ENCODE data around the gene PCK1. TPM values are rescaled to one million over a fixed set of nuclear protein-coding genes. Genes with fewer than 3 reads are reported as not detected.

Gene PCK1
- total RNA-seq, 1 donor from 2014 or later = 6.3 TPM

- no peak for DNase-seq (ENCODE audit: low spot score)
These were observed 27.1 kb downstream of the PCK1 start for GRCh38 chr20:57587989-57588377.

GRCh38 chr20:57588596-57588995 lies 27.7 kb downstream of the PCK1 start:
- no peak for DNase-seq (ENCODE audit: low spot score)

GRCh38 chr20:57589123-57589727 lies 28.3 kb downstream of the PCK1 start:
- DNase-seq (ENCODE audit: low spot score) = no peak

- DNase-seq (ENCODE audit: low spot score) = no peak
These were observed 29.0 kb downstream of the PCK1 start for GRCh38 chr20:57589728-57590484.

GRCh38 chr20:57590485-57591288 lies 29.8 kb downstream of the PCK1 start:
- no peak for DNase-seq (ENCODE audit: low spot score)

GRCh38 chr20:57591289-57592229 lies 30.6 kb downstream of the PCK1 start:
- no peak for DNase-seq (ENCODE audit: low spot score)

GRCh38 chr20:57592263-57593092 lies 31.6 kb downstream of the PCK1 start:
- no peak for DNase-seq (ENCODE audit: low spot score)

GRCh38 chr20:57593134-57593886 lies 32.4 kb downstream of the PCK1 start:
- DNase-seq (ENCODE audit: low spot score) = no peak

- no peak for DNase-seq (ENCODE audit: low spot score)
These were observed 33.4 kb downstream of the PCK1 start for GRCh38 chr20:57594092-57594951.

- no peak for DNase-seq (ENCODE audit: low spot score)
These were observed 34.4 kb downstream of the PCK1 start for GRCh38 chr20:57595041-57596030.

- no peak for DNase-seq (ENCODE audit: low spot score)
These were observed 35.4 kb downstream of the PCK1 start for GRCh38 chr20:57596358-57596757.

- peak; percentile 37 for DNase-seq (ENCODE audit: low spot score)
These were observed 36.4 kb downstream of the PCK1 start for GRCh38 chr20:57596998-57597939.

GRCh38 chr20:57598060-57598459 lies 37.1 kb downstream of the PCK1 start:
- DNase-seq (ENCODE audit: low spot score) = no peak

GRCh38 chr20:57598491-57598890 lies 37.6 kb downstream of the PCK1 start:
- DNase-seq (ENCODE audit: low spot score) = no peak

GRCh38 chr20:57600320-57601210 lies 39.7 kb downstream of the PCK1 start:
- no peak for DNase-seq (ENCODE audit: low spot score)
